ENCODE data around the gene PPP1R17.

DNA sequence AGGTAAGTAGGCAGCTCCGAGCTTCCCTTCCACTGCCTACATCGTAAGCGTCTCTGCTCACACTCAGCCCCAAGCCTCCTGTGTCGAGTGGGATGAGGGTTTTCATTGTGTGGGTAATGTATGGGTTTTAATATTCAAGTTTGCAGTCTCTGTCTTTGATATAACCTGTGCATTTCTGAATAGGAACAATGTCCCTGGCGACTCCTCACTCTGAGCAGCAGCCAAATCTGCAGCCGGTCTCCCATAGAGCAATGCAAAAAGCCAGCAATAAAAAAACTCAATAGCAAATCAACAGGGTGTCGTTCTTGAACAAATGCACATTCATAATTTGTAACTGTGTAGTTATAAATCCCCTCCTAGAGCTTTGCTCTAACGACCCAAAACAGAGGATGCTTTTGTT, 33.4 kb downstream of the PPP1R17 start:
- TF ChIP-seq, protein P1, sequence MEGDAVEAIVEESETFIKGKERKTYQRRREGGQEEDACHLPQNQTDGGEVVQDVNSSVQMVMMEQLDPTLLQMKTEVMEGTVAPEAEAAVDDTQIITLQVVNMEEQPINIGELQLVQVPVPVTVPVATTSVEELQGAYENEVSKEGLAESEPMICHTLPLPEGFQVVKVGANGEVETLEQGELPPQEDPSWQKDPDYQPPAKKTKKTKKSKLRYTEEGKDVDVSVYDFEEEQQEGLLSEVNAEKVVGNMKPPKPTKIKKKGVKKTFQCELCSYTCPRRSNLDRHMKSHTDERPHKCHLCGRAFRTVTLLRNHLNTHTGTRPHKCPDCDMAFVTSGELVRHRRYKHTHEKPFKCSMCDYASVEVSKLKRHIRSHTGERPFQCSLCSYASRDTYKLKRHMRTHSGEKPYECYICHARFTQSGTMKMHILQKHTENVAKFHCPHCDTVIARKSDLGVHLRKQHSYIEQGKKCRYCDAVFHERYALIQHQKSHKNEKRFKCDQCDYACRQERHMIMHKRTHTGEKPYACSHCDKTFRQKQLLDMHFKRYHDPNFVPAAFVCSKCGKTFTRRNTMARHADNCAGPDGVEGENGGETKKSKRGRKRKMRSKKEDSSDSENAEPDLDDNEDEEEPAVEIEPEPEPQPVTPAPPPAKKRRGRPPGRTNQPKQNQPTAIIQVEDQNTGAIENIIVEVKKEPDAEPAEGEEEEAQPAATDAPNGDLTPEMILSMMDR (IDR thresholded peaks at IDR 0.05) = no peak
- no peak for TF ChIP-seq EZH2 (IDR thresholded peaks at IDR 0.05; ENCODE audit: borderline replicate concordance, insufficient read depth, low read depth, low read length, poor library complexity, severe bottlenecking)

Data from B cell (primary cell).